IMR-90 (cell line): ENCODE measurements around the gene KCNQ1. TPM values are rescaled to one million over a fixed set of nuclear protein-coding genes. Genes with fewer than 3 reads are reported as not detected.

Experiments used
- ATAC-seq: fragments of 200-7000 bp; cut with Tn5 transposase; 2 replicates; pipeline ENCODE4 v1.9.1; 2020; ENCODE audit warnings: low read depth, mild to moderate bottlenecking, moderate library complexity
- BruUV-seq: library from RNA; stranded (reverse); fragments of 400-500 nt; replicated peaks from 2 replicates; lab custom pipeline; 2021; lab: Mats Ljungman, UMichigan
- CTCF ChIA-PET: fragments of 300-600 bp; formaldehyde crosslinking; extraction: SDS; loops from one replicate; lab custom pipeline; 2021; ENCODE audit warnings: antibody characterized with exemption; lab: Yijun Ruan, JAX
- POLR2A ChIA-PET: fragments of 300-600 bp; sonication (Branson Sonifier 250); formaldehyde crosslinking; loops from one replicate; lab custom pipeline; 2022; ENCODE audit warnings: antibody characterized with exemption; ENCODE audit not compliant: unreplicated experiment; lab: Charles Lee
- DNase-seq: peaks from one replicate; pipeline ENCODE4 v3.0.0; 2013
- H2AFZ ChIP-seq: replicated peaks from 2 replicates; pipeline ENCODE3; 2013; ENCODE audit warnings: low read length, mild to moderate bottlenecking; ENCODE audit not compliant: poor library complexity
- H2AK5ac ChIP-seq: 2 replicates; pipeline ENCODE4 v1.6.1; 2013; ENCODE audit warnings: low read depth, low read length, inconsistent platforms
- H2AK9ac ChIP-seq: replicated peaks from 2 replicates; pipeline ENCODE3; 2013; ENCODE audit warnings: mild to moderate bottlenecking, low read depth, low read length, moderate library complexity; ENCODE audit not compliant: poor library complexity
- H2BK120ac ChIP-seq: 2 replicates; pipeline ENCODE4 v1.6.1; 2013; ENCODE audit warnings: low read depth, low read length, inconsistent platforms
- H2BK15ac ChIP-seq: 3 replicates; pipeline ENCODE4 v1.6.1; 2013; ENCODE audit warnings: low read depth, low read length, inconsistent platforms
- H2BK20ac ChIP-seq: 2 replicates; pipeline ENCODE4 v1.6.1; 2013; ENCODE audit warnings: low read depth, mild to moderate bottlenecking, inconsistent platforms, low read length, moderate library complexity
- H2BK5ac ChIP-seq: 2 replicates; pipeline ENCODE4 v1.6.1; 2013; ENCODE audit warnings: mild to moderate bottlenecking, low read depth, low read length, inconsistent platforms; ENCODE audit not compliant: poor library complexity, severe bottlenecking
- H3K14ac ChIP-seq: replicated peaks from 2 replicates; pipeline ENCODE4 v1.6.1; 2013; ENCODE audit warnings: low read depth, low read length, inconsistent platforms
- H3K18ac ChIP-seq: 2 replicates; pipeline ENCODE4 v1.6.1; 2013; ENCODE audit warnings: low read depth, low read length, control low read depth
- H3K23ac ChIP-seq: 2 replicates; pipeline ENCODE4 v1.6.1; 2013; ENCODE audit warnings: low read depth, low read length, inconsistent platforms
- H3K27ac ChIP-seq: 2 replicates; pipeline ENCODE4 v1.5.1; 2013; ENCODE audit warnings: mild to moderate bottlenecking, control low read depth, low read length; ENCODE audit not compliant: insufficient read depth
- H3K27me3 ChIP-seq: 2 replicates; pipeline ENCODE4 v1.6.1; 2013; ENCODE audit warnings: low read length; ENCODE audit not compliant: control insufficient read depth, insufficient read depth
- H3K36me3 ChIP-seq: 2 replicates; pipeline ENCODE4 v1.6.1; 2013; ENCODE audit warnings: low read length, mixed read lengths; ENCODE audit not compliant: control insufficient read depth, insufficient read depth
- H3K4ac ChIP-seq: 2 replicates; pipeline ENCODE4 v1.6.1; 2013; ENCODE audit warnings: low read depth, low read length, inconsistent platforms
- H3K4me1 ChIP-seq: 2 replicates; pipeline ENCODE4 v1.6.1; 2013; ENCODE audit warnings: low read length, mixed read lengths; ENCODE audit not compliant: control insufficient read depth, insufficient read depth
- H3K4me2 ChIP-seq: 2 replicates; pipeline ENCODE4 v1.6.1; 2013; ENCODE audit warnings: low read depth, mild to moderate bottlenecking, control low read depth, low read length, moderate library complexity
- H3K4me3 ChIP-seq: 2 replicates; pipeline ENCODE4 v1.5.1; 2013; ENCODE audit warnings: low read depth, mild to moderate bottlenecking, control low read depth, low read length, moderate library complexity; ENCODE audit not compliant: insufficient read depth
- H3K56ac ChIP-seq: 2 replicates; pipeline ENCODE4 v1.6.1; 2013; ENCODE audit warnings: low read length, inconsistent platforms; ENCODE audit not compliant: insufficient read depth; ENCODE audit errors: extremely low read depth
- H3K79me1 ChIP-seq, 2 experiments: 2 replicates each; pipeline ENCODE4 v1.6.1; 2013; ENCODE audit warnings: low read length in 2 of 2, inconsistent platforms in 1 of 2, low read depth in 1 of 2
- H3K9ac ChIP-seq: 2 replicates; pipeline ENCODE4 v1.6.1; 2013; ENCODE audit warnings: low read depth, low read length, control low read depth
- H3K9me1 ChIP-seq: 2 replicates; pipeline ENCODE4 v1.6.1; 2013; ENCODE audit warnings: low read length, inconsistent platforms; ENCODE audit not compliant: insufficient read depth
- H3K9me3 ChIP-seq: 2 replicates; pipeline ENCODE4 v1.6.1; 2013; ENCODE audit warnings: low read length; ENCODE audit not compliant: control insufficient read depth, insufficient read depth
- H4K20me1 ChIP-seq: 2 replicates; pipeline ENCODE4 v1.6.1; 2013; ENCODE audit warnings: low read length, inconsistent platforms; ENCODE audit not compliant: insufficient read depth
- H4K5ac ChIP-seq: 2 replicates; pipeline ENCODE4 v1.6.1; 2013; ENCODE audit warnings: mild to moderate bottlenecking, low read depth, low read length, control low read depth
- H4K8ac ChIP-seq, 2 experiments: 2 replicates each; pipeline ENCODE4 v1.6.1; 2013; ENCODE audit warnings: low read depth in 2 of 2, low read length in 2 of 2, control low read depth in 1 of 2, inconsistent platforms in 1 of 2
- H4K91ac ChIP-seq: 2 replicates; pipeline ENCODE4 v1.6.1; 2013; ENCODE audit warnings: low read depth, low read length, inconsistent platforms; ENCODE audit not compliant: insufficient read depth
- BHLHE40 ChIP-seq: fragments of 150-350 bp; IDR thresholded peaks from 2 replicates; pipeline ENCODE4 v1.6.1; 2016; ENCODE audit warnings: mild to moderate bottlenecking, low read depth, low read length
- CHD1 ChIP-seq: IDR thresholded peaks from 2 replicates; pipeline ENCODE4 v1.6.1; 2012; ENCODE audit warnings: low read depth, low read length, improper control_type of control experiment
- CTCF ChIP-seq: conservative IDR thresholded peaks from 2 replicates; pipeline ENCODE4 v1.5.1; 2012; ENCODE audit warnings: mild to moderate bottlenecking, low read depth, low read length, improper control_type of control experiment
- ELK1 ChIP-seq: fragments of 150-350 bp; IDR thresholded peaks from 2 replicates; pipeline ENCODE4 v1.6.1; 2016; ENCODE audit warnings: low read depth, mild to moderate bottlenecking, low read length, moderate library complexity, borderline replicate concordance
- FOS ChIP-seq: fragments of 150-350 bp; IDR thresholded peaks from 2 replicates; pipeline ENCODE4 v1.6.1; 2016; ENCODE audit warnings: low read depth, low read length
- MAFK ChIP-seq: IDR thresholded peaks from 2 replicates; pipeline ENCODE4 v1.6.1; 2012; ENCODE audit warnings: low read depth, low read length, improper control_type of control experiment
- MAZ ChIP-seq: IDR thresholded peaks from 2 replicates; pipeline ENCODE4 v1.6.1; 2012; ENCODE audit warnings: low read depth, mild to moderate bottlenecking, low read length, improper control_type of control experiment, moderate library complexity, borderline replicate concordance
- POLR2A ChIP-seq: IDR thresholded peaks from 2 replicates; pipeline ENCODE4 v1.6.1; 2012; ENCODE audit warnings: mild to moderate bottlenecking, low read depth, low read length
- RAD21 ChIP-seq: IDR thresholded peaks from 2 replicates; pipeline ENCODE4 v1.6.1; 2012; ENCODE audit warnings: low read length, improper control_type of control experiment
- RCOR1 ChIP-seq: IDR thresholded peaks from 2 replicates; pipeline ENCODE4 v1.6.1; 2012; ENCODE audit warnings: mild to moderate bottlenecking, low read length, improper control_type of control experiment; ENCODE audit not compliant: insufficient replicate concordance
- RFX5 ChIP-seq: IDR thresholded peaks from 2 replicates; pipeline ENCODE4 v1.8.0; 2012; ENCODE audit warnings: low read depth, mild to moderate bottlenecking, low read length, moderate library complexity
- SMC3 ChIP-seq: fragments of 150-350 bp; IDR thresholded peaks from 2 replicates; pipeline ENCODE4 v1.6.1; 2016; ENCODE audit warnings: low read depth, mild to moderate bottlenecking, antibody characterized with exemption, low read length, moderate library complexity
- USF2 ChIP-seq: fragments of 150-350 bp; IDR thresholded peaks from 2 replicates; pipeline ENCODE4 v1.6.1; 2017; ENCODE audit warnings: mild to moderate bottlenecking, antibody characterized with exemption, low read length, low read depth
- WGBS, 2 experiments: methylation state at CpG; one replicate each; pipeline versions ENCODE4 v1.1.5 to v1.1.7; 2013; ENCODE audit warnings: missing lambda C conversion rate in 2 of 2; ENCODE audit not compliant: insufficient read length in 1 of 2; ENCODE audit errors: extremely low coverage in 2 of 2; 5-methylcytosine and 5-hydroxymethylcytosine counted together
- dilution Hi-C: fragments of 300-500 bp; cut with HindIII; formaldehyde crosslinking; loops from one replicate; pipeline ENCODE4 v1.14.3; 2018; ENCODE audit warnings: low sequenced_read_pairs; ENCODE audit not compliant: unreplicated experiment
- in situ Hi-C: fragments of 300-500 bp; cut with MboI; formaldehyde crosslinking; loops from 3 replicates; pipeline ENCODE4 v1.14.3; 2019; ENCODE audit warnings: low sequenced_read_pairs, inconsistent platforms, mixed read lengths
- intact Hi-C: fragments of 100-400 bp; cut with micrococcal nuclease; formaldehyde crosslinking; loops from 2 replicates; pipeline ENCODE4 v1.10.0; 2022
- polyA plus RNA-seq, 3 experiments: library from polyadenylated mRNA; depleted of rRNA; stranded (reverse); fragments of >200 nt; gene quantifications; 2 replicates each; pipeline ENCODE4 v1.2.3, GENCODE V29; 2012; ENCODE audit warnings: low replicate concordance in 1 of 3
- total RNA-seq: library from RNA; depleted of rRNA; stranded (reverse); fragments of >200 nt; gene quantifications from 2 replicates; pipeline ENCODE4 v1.2.3, GENCODE V29; 2012

KCNQ1 gene
- total and polyA plus RNA-seq, 2 of the 4 experiments (the other 2 are of a cell fraction) = 0.07 TPM; not detected in 1

- Histone ChIP-seq H3K4me2 (no peak overlapping the region), H2AFZ (no peak overlapping the region), H2BK120ac (no peak overlapping the region), H3K36me3 (no peaks in the 10 kb centered on the region), H4K91ac (no peak overlapping the region), H3K4me1 (no peaks in the 10 kb centered on the region), H4K20me1 (no peaks in the 10 kb centered on the region), H2AK5ac (no peak overlapping the region), H3K56ac (no peak overlapping the region), H3K18ac (no peak overlapping the region), H2BK20ac (no peak overlapping the region), H3K14ac (no peak overlapping the region), H3K23ac (no peak overlapping the region), H2BK5ac (no peak overlapping the region), H3K4ac (no peak overlapping the region), H3K9ac (no peak overlapping the region), H3K4me3 (no peak overlapping the region), H4K5ac (no peak overlapping the region), H3K9me3 (no peaks in the 10 kb centered on the region; the same call in 1 of the 2 replicates), H3K9me1 (no peaks in the 10 kb centered on the region), H2BK15ac (no peak overlapping the region), H4K8ac (no peak overlapping the region), H3K79me1 (no peaks in the 10 kb centered on the region), H2AK9ac (no peak overlapping the region), H3K27ac (no peak overlapping the region), H3K27me3 (peaks cover 27% of the 10 kb centered on the region)
- 62% methylated on average over 6 of the region's 13 CpGs; no CpG with 5 or more reads in 1 of the 2 experiments for WGBS, 2 experiments
- TF ChIP-seq RCOR1 = no peak
- no peak for TF ChIP-seq CTCF
- TF ChIP-seq USF2 = no peak
- TF ChIP-seq ELK1 = no peak
- TF ChIP-seq RAD21 = no peak
- no peak for TF ChIP-seq CHD1
- TF ChIP-seq BHLHE40 = no peak
- TF ChIP-seq FOS = no peak
- TF ChIP-seq POLR2A = no peak
- TF ChIP-seq SMC3 = no peak
- no peak for TF ChIP-seq MAZ
- TF ChIP-seq MAFK = no peak
- TF ChIP-seq RFX5 = no peak
- DNase-seq (no peak), ATAC-seq (no peak)
- in situ Hi-C loops (no loop called here), intact Hi-C loops (no loop called here), dilution Hi-C loops (no loop called here)
- ChIA-PET CTCF (interaction anchor here (0.7 kb wide), 1 partner anchor 747 kb away, joined by 11 read pairs; no protein-coding TSS in a partner anchor), POLR2A (no interaction called here)
- no TSS peak for BruUV-seq
Observed at GRCh38 chr11:2458321-2458720, 13.5 kb downstream of the KCNQ1 start.
